HG02678 (cell line): ENCODE data around the gene IQGAP3.

Source experiments
- ATAC-seq: cut with Tn5 transposase; IDR thresholded peaks from one replicate; pipeline ENCODE4 v1.9.1; 2021; ENCODE audit warnings: mild to moderate bottlenecking, moderate library complexity; ENCODE audit not compliant: unreplicated experiment

The IQGAP3 gene

DNA sequence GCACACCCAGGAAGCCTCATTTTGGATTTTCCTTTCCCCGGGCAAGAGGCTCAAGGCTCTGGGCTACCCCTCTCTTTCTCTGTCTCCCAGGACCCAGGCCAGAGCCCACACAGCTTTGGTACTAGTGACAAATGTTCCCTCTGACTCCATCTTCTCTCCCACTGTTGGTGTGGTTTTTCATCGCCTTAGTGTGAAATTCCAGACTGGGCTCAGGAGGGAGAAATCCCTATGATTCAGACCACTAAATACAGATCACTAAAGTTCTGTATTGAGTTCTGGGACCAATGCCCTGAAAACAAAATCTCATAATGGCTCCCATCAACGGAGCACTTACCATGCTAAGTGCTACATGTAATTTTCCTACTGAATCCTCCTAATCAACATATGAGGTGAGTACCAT lies 26.1 kb downstream of the IQGAP3 start:
- no peak for ATAC-seq

DNA sequence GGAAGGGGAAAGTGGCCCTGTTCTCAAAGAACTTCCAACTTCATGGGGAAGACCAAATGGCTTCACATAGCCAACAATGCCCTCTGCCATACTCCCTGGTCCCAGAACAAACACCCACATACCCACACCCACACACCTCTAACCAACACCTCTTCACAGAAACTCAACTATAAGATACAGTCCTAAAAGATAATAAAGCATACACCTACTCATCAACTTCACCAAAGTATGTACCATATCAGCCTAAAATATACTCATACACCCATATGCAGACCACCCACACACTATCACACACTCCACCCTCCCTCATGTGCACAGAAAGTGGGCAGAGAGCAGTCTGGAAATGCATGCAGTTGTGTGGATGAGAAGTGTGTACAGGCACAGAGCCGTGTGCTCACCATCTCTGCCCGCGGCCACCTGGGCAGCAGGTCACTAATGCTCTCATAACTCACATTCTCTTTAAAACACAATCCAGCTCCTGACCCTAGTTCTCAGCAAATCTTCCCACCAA lies 27.7 kb downstream of the IQGAP3 start:
- ATAC-seq, result no peak

DNA sequence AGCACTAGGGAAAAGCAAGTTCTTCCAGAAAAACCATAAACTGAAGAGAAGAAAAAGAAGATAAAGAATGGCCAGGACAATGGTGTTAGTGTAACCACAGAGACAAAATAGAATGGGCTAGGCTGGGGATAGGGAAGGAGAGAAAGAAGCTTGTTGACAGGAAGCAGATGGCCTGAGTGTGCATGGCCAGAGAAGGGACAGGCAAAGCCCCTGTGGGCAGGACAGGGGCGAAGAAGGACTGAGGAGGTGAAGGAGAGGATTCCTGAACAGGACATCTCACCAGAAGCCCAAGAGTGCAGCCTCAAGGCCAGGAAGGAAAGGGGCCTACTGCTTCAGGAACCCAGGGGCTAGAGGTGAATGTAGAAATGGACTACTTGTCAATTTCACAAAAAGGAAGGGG lies 29.3 kb downstream of the IQGAP3 start:
- ATAC-seq, result no peak

DNA sequence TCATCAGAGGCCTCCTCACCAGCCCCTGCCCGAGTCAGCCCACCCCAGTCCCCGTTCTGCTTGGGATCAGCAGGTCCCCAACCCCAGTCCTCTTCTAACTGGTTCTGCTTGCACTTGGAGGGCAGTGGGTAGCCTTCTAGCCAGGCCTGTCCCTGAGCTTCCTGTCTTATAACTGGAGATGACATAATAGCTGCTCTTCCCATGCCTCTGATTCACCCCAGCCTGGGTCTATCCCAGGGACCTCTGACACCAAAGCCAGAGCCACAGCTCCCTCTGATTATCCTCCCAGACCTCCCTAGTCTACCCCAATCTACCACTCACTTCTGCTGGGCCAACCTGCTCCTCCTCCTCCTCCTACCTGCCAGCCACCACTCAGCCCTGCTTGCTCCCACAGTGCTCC lies 31.4 kb downstream of the IQGAP3 start:
- ATAC-seq, result no peak

DNA sequence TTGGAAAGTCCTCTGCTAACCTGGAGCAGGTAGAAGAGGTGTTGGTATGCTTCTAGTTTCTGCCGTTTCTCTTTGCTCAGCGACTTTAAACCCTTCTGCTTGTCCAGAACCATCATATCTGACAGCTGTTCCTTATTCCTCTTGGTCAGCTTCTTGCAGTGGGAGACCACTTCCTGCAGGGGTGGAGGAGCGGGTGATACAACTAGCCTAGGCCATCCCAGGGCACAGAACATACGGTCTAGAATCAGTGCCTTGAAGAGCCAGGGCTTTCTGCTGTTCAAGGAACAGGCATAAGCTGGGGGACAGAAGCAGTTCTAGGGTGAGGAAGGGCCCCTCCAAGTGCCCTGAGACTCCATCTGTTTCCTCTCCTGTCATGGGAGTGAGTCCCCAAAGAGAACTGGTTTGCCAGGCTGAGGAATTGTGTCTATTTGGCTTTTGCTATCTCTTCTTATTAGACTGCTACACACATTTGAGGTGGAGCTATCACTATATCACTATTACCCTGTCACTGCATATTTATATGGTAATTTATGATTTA lies 32.5 kb downstream of the IQGAP3 start:
- ATAC-seq, result no peak

DNA sequence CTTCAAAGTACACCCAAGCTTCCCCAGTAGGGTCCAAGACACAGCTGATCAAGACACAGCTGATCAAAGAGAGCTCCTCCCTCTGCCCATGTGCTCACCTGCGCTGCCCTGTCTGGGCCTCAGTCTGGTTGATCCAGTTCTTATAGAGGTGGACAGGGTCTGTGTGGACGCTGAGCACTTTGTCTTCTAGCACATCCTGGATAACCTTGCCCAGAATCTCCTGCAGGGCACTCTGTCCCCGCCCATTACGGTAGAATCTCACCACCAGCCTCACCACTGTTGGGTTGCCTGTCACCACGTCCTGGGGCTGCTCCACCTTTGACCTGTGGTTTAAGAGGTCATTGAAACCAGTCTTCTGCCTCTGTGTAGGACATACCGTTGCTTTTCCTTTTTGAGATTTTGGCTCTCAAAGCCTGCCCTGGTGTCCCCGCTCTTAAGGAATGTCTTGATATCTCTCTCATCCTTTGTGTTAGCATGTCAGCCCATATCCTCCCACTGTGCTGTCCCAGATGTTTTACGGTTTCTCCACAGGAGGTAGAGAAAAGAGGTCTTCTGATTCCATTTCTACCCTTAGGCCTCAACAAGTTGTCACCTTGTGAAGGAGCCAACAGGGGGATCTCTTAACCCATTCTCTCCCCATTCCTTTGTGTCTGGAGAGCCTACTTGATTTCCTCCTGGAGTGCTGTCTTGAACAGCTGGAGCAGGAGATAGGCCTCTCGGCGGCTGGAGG lies 33.5 kb downstream of the IQGAP3 start:
- no peak for ATAC-seq

DNA sequence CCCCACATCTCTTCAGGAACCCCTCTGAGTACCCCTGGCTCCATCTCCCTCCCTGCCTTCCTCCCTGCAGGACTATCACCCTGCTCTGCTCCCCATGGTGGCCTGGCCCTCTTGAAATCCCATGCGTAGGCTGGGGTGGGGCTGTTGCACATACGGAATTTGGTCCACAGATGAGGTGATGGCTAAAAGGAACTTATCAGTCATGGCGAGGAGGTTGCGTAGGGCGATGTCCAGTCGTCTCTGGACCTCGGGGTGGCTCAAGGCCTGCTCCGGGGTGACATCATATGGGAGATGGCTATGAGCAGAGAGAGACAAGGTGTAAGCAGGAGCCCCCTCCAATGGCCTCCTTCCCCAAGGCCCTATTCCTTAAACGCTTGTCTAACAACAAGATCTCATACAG lies 35.3 kb downstream of the IQGAP3 start:
- ATAC-seq, result no peak

DNA sequence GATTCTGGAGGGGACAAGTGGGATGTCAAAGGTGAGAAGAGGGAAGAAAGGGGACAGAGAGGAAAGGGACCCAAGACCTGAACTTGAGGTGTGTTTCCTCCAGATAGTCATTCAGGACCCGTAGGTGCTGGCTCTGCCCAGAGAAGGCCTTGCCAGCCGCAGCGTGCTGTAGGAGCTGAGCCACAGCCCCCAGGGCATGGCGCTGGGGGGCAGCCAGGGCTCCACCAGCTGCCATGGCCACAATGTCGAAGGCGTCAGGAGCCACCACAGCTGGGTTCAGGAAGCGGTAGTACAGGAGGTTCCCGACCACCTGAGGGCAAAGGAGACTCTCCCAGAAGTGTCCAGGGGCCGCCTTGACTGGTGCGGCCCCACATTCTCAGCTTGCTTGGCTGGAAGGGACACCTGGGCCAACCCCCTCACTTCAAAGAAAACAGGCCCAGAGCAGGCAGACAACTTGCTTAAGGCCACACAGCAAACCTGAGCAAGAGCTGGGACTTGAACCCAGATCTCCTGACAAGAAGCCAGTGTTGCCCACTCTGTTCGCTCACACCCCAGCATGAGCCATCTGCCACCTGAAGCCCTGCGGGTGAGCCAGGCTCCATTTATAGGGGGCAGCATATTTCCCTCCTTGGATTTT lies 37.8 kb downstream of the IQGAP3 start:
- no peak for ATAC-seq

DNA sequence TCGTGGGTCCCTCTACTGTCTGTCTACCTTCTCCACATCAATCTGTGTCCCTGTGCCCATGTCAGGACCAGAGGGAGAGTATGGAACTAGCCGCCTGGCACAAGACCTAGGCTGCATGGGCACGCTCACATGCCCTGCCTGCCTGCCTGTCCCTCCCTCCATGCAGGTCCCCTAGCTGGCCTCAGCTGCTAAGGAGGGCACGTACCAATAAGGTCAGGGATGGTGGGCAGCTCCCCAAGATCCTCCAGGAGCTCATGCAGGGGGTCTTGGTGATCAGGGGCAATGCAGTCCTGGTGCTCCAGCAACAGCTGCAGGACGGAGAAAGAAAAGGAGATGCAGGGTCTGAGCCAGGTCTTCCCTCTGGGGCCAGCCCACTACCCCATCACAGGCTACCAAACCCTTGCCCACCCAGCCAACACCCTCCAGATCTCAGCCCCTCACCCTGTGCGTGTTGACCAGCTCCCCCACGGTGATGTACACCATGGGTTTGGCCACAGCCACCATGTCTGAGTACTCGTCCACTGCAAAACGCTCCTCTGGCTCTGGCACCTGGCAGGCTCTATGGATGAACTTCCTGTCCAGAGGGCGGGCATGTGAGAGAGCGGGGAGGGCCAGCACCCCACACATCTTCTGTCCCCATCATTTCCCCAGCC lies 38.7 kb downstream of the IQGAP3 start:
- no peak for ATAC-seq

DNA sequence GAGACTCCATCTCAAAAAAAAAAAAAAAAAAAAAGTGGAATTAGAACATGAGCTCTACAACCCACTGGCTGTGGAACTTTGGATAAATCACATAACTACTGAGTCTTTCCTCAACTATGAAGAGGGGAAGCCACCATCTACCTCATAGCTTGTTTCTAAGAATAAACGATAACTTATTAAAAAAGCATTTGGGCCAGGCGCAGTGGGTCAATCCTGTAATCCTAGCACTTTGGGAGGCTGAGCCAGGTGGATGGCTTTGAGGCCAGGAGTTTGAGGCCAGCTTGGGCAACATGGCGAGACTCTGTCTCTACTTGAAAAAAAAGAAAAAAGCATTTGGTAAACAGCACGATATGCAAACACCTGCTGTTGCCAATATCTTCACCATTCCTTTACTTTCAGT lies 40.0 kb downstream of the IQGAP3 start:
- no peak for ATAC-seq

DNA sequence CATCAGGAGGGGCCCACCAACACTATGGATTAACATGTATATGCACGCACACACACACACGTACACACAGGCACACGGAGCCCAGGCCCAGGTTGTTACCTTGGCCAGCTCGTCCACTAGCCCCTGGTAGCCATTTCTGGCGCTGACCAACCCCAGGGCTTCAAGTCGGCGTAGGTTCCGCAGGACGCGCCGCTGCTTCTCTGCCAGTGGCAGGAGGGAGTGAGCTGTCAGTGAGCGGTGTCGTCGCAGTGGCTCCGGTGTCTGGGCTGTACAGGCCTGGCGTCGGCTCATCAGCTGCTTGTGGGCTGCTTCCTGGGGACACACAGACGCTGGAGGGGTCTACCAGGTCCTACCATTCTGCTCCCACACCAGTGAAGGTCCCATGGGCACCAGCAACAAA lies 42.4 kb downstream of the IQGAP3 start:
- no peak for ATAC-seq

DNA sequence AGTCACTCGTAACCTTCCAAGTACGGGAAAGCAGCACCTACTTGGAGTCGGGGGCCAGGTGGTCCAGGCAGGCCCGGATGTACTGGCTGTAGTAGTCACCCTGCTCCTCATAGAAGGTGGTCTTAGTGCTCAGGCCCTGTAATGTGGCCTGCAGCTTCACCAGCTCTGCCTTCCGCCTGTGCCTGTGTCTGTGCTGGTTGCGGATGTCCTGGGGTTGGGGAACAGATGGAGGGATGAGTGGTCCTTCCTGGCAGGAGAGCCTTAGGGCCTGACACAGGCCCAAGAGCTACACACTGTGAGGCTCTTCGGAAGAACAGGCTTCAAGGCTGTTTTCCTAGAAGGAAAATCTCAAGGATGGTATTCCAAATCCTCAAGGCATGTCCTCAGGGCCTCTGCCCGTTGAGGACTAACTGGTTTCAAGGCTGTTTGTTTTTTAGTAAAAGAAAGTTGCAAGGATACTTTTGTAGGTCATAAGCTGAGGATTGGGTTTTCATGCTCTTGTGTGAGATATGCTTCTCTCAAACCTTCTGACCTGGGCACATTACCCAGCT lies 43.4 kb downstream of the IQGAP3 start:
- no peak for ATAC-seq

DNA sequence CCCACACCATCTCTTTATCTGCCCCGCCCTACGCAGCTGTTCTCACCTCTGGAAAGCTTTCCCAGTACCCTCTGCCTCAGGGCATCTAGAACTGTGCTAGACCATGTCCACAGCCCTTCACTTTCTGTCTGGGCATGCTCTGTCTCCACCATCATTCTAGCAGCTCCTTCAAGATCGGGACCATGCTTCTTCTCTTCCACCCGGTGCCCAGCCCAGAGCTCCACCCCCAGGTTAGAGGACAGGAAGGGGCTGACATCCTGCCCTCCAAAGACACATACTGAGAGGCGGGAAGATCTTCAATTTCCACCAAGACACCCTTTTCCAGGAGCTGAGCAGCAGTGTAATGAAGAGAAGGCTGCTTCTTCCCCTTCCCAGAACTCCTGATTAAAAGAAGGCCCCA lies 44.1 kb downstream of the IQGAP3 start:
- ATAC-seq, result no peak

DNA sequence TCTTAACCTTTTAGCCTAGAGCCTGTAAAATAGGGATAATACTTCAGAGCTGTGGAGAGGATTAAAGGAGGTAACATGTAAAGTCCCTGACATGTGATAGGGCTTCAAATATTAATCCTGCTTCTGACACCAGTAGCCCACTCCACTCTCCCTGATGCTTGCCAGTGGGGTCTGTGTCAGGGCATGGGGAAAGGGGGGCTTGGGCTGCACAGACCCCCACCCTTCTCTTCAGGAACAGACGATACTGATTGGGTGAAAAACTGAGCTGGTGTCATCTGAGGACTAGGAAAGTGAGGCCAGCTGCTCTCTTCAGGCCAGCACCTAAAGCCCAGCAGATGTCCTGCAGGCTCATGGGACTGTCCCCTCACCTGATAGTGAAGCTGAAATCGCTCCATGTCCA lies 44.8 kb downstream of the IQGAP3 start:
- ATAC-seq, result no peak

DNA sequence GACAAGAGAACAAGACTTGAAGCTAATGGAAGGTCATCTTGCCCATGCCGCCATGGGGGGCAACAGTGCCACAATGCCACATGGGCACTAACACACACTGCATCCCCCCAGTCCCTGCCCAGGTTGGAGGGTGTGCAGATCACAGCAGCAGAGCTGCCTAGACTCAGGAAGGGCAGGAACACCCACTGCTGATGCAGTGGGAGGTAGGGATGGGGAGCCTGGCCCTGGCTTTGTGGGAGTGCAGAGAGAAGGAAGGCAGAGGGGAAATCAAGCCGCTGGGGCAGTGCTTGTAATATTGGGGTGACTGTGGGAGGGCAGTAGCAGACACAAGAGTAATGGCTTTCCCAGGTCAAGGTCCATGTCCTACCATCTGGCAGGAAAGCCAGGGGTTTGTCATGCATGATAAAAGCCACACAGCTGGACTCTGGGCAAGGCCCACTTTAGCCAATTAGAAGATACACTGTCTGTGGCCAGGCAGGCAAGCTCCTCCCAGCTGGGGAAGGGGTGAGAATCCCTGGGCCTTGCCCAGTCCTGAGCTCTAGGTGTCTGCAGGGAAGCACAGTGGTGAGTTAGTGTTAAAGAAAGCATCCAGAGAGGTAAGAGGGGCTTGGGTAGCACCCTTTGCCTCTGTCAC lies 46.4 kb downstream of the IQGAP3 start:
- no peak for ATAC-seq

DNA sequence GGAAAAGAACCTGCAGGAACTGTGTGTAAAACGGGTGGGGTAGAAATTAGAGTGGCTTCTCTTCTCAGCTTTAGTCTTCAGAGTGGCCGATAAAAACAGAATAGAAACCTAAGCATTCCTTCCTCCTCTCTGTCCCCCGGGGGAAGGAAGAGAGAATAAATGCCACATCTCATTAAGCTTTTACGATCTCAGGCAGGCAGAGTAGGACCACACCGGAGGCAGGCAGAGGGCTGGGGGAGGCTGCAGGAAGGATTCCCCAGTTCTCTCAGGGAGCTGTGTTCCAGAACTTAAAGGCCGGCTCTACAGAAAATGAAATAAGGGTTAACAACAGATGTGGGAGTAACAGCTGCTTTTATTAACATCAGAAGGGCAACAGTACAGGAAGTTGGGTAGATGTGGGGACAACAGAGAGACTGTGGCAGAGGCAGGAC lies 47.3 kb downstream of the IQGAP3 start:
- no peak for ATAC-seq

DNA sequence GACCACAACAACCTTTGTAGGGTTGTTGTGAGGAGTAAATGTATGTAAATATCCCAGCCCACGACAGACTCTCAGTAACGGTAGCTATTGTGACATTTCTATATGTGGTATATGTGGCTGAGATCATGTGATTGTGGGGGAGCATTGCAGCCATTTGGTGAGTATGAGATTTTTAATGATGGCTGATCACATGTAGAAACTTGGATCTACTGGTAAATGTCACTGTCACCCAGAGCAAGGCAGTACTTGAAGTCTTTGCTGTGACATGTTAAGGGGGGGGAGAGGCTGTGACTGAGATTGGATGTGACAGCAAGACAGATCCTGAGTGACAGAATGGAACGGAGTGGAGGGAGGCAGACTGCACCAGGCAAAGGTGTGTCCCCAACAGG lies 47.9 kb downstream of the IQGAP3 start:
- no peak for ATAC-seq

DNA sequence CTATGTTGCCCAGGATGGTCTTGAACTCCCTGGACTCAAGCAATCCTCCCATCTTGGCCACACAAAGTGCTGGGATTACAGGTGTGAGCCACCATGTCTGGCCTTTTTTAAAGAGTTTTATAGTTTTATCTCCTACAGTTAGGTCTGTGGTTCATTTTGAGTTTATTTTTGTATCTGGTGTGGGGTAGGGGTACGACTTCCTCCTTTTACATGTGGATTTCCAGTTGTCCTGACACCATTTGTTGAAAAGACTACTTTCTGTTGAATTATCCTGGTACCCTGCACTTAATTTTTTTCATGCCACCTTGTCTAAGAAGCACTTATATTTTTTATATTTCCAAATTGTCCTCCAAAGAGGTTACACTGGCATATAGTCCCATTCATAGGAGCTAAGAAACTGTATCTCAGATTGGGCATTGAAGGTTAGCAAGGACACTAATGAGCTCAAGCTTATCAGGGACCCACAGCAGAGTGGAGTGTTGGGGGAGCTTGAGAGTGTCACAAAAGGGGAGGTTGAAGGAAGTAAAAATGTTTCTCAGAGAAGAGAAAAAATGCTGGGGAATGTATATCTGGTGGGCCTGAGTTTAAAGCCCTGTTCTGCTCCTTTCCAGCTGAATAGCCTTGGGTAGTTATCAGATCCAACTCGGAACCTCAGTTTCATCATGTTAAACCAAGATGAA lies 48.4 kb downstream of the IQGAP3 start:
- no peak for ATAC-seq

DNA sequence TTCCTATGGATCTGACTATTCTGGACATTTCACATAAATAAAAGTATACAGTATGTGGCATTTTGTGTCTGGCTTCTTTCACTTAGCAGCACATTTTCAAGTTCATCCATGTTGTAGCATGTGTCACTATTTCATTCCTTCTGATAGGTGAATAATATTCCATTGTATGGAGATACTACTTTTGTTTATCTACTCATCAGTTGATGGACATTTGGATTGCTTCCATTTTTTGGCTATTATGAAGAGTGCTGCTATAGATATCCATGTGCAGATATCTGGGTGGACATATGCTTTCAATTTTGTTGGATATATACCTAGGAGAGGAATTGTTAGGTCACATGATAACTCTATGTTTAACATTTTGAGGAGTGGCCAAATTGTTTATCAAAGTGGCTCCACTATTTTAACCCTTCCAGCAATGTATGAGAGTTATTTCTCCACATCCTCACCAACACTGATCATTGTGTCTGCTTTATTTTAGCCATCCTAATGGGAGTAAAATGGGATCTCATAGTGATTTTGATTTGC lies 49.9 kb downstream of the IQGAP3 start:
- no peak for ATAC-seq

DNA sequence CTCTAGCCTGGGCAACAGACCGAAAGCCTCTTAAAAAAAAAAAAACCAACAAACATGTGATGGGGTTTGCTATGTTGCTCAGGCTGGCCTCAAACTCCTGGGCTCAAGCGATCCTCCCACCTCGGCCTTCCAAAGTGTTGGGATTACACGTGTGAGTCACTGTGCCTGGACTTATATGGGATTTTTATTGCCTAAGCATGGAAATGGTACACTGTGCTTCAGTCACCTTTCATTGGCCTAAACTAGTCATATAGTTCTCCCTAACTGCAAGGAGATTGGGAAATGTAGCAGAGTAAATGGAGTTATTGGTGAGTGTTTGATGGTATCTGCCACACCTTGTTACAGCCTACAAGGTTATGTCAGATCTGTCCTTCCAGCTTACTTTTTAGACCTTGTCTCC lies 54.6 kb downstream of the IQGAP3 start:
- no peak for ATAC-seq
